Activated CD4-positive, CD25-positive, alpha-beta regulatory T cell treated with anti-CD3 and anti-CD28 coated beads, Interleukin-2, amount 50 U/mL, for 24 hours (primary cell): ENCODE results near the gene RNF126.
"Not testable (repeated sequence)": the region's sequence is repeated elsewhere in the genome, so short reads cannot be mapped to it uniquely, and the experiment has no call there.

Source experiments
- ATAC-seq, 2 donors: fragments of 150-1000 bp; cut with Tn5 transposase; one replicate each; pipeline ENCODE4 v1.10.0; 2021; ENCODE audit warnings: mild to moderate bottlenecking in 1 of 2, moderate library complexity in 1 of 2

RNF126 gene

DNA sequence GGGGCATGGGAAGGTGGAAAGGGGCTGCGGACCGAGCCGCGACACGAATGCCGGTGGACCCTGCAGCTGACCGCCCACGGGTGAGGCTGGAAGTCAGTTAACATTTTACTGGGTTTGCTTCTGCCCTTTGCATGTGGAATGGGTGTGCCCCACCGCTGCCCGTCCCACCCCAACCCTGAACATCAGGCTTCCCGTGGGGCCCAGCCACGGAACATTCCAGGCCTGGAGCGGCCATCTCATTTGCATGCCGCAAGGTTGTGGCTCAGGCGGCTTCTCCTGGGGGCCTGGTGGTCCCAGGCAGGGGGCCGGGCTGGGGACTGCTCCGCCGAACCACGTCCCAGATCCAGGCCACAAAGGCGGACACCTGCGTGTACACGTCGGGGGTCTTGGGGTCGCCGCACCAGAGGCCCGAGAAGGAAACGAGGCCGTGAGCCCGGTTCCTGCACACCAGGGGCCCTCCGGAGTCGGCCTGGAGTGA, 22.5 kb upstream of the RNF126 start:
- ATAC-seq = no peak

DNA sequence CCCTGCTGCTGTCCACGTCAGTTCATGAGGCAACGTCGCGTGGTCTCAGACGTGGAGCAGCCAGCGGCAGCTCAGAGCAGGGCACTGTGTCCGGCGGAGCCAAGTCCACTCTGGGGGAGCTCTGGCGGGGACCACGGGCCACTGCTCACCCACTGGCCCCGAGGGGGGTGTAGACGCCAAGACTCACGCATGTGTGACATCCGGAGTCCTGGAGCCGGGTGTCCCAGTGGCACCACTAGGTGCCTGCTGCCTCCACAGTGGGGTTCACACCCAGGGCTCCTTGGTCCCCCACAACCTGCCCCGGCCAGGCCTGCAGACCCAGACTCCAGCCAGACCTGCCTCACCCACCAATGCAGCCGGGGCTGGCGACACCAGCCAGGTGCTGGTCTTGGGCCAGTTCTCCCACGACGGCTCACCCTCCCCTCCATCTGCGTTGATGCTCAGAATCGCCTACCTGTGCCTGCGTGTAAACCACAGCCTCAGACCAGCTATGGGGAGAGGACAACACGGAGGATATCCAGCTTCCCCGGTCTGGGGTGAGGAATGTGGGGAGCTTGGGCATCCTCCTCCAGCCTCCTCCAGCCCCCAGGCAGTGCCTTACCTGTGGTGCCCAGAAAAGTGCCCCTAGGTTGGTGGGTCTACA, 19.8 kb upstream of the RNF126 start:
- no peak for ATAC-seq

DNA sequence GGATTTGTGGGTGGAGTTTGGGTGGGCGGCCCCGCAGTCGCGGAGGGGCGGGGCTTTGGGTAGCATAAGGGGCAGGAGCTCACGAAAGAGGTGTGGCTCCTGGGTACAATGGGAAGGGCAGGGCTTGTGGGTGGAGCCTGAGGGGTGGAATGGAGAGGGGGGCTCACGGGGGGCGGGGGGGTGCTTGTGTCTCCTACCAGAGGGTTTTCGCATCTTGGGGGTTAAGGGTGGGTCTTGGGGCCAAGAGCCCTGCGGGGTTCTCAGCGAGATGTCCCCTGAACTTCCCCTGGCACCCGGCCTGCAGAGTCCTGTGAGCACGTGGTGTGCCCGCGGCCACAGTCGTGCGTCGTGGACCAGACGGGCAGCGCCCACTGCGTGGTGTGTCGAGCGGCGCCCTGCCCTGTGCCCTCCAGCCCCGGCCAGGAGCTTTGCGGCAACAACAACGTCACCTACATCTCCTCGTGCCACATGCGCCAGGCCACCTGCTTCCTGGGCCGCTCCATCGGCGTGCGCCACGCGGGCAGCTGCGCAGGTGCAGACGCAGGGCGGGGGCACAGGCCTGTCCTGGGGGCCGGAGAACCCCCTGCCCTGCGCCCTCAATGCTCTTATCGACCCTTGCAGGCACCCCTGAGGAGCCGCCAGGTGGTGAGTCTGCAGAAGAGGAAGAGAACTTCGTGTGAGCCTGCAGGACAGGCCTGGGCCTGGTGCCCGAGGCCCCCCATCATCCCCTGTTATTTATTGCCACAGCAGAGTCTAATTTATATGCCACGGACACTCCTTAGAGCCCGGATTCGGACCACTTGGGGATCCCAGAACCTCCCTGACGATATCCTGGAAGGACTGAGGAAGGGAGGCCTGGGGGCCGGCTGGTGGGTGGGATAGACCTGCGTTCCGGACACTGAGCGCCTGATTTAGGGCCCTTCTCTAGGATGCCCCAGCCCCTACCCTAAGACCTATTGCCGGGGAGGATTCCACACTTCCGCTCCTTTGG, 18.3 kb upstream of the RNF126 start:
- ATAC-seq = no peak

DNA sequence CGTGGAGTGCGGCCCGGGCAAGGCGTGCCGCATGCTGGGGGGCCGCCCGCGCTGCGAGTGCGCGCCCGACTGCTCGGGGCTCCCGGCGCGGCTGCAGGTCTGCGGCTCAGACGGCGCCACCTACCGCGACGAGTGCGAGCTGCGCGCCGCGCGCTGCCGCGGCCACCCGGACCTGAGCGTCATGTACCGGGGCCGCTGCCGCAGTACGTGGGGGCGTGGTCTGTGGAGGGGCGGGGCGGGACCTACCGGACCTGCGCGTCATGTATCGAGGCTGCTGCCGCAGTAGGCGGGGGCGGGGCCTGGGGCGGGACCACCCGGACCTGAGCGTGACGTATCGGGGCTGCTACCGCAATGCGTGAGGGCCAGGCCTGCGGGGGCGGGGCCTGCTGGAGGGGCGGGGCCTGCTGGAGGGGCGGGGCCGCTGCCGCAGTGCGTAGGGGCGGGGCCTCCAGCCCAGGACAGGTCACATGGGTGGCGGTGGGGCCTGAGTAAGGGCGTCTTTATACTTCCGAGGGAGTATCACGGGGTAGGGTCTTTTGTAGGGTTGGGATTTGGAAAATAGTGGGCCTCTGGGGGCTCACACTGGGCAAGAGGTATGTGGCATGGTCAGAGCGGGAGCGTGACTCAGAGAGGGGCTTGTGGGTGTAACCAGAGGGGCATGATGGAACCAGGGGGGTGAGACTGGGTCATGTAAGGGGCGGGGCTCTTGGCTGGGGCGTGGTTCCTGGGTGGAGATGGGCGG, 17.4 kb upstream of the RNF126 start:
- ATAC-seq = peak; percentile 80 to 81

DNA sequence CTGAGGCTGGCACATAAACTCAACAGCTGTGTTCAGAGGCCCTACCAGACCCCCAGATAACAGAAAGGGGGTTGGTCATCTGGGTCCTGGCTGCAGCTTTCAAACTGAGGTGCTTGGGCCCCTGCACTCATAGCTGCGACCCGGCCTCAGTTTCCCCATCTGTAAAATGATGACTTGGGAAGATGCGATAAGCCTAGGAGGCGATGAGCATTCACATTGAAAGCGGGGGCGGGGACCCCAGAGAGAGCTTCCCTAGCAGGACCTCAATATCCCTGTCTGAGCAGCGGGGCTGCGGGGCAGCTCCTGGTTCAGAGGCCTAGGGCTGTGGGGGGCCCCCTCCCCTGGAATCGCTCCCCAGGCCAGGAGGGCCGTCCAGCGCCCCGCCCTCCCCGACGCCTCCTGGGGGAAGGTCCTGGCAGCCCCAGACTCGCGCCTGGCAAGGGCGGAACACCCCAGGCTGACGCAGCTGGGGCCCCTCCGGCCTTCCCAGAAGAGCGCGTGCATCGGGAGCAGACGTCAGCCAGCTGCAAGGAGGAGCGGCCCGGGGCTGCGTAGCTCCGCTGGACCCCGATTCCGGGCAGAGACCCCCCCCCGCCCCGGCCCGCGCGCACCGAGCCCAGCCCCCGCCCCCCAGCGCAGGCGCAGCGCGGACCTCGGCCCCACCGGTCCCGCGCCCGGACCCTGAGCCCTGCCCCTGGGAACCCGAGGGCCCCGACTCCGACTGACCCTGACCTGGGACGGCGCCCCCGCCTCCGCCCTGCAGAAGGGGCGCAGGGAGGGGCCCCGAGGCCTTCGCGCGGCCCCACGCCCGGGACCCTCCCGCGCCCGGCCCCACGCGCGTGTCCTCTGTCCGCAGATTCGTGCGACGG, 16.6 kb upstream of the RNF126 start:
- no peak for ATAC-seq

DNA sequence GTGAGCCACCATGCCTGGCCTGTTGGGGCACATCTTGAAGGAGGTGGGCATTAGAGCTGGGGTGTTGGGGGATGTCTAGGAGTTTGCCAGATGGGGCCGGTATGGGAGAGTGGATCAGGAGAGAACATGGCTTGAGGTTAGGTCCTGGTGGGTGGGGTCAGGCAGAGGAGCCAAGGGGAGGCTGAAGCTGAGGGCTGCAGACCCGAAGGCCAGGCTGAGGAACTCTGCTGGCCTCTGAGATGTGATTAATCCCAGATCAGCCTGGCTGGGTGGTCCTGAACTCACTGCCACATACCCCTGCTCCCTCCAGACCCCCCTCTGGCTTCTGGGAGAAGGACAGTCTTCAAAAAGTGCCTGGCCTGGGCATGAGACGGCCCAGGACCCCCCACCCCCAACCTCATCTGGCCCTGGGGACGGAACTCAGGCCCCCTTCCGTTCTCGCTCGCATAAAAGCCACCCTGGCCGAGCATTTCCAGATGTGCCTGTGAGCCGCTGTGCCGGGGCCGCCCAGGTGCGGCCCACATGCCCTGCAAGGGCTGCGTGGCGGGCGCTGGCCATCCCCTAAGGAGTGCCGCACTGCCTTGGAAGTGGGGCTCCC, 15.9 kb upstream of the RNF126 start:
- ATAC-seq = no peak

DNA sequence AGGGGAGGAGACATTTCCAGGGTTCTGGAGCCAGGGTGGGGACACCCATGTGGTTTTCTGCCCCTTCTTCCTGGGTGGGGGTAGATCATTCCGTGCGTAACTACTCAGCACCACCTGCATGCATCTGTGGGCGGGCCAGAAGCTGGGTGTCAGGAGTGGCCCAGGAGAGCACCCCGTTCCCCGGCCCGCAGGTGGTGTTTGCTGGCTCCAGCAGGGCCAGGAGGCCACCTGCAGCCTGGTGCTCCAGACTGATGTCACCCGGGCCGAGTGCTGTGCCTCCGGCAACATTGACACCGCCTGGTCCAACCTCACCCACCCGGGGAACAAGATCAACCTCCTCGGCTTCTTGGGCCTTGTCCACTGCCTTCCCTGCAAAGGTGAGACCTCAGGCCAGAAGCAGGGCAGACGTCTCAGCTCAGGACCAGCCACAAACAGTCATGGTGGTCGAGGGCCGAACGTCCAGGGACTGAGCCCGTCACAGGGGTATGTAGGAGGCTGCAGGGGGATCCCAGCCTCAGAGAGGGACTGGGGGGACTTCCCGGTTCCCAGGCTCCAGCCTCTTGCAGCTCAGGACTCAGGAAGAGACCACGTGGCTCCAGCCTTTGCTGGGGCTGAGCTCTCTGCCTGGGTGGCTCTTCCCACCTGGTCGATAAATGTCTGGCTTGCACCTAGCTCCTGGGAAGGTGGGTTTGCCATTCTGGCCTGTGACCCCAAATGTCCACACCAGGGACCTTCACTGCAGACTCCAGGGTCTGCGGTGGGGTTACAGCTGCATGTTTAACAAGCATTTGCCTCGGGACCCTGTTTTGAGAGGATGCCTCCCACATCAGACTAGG, 14.8 kb upstream of the RNF126 start:
- ATAC-seq = no peak

DNA sequence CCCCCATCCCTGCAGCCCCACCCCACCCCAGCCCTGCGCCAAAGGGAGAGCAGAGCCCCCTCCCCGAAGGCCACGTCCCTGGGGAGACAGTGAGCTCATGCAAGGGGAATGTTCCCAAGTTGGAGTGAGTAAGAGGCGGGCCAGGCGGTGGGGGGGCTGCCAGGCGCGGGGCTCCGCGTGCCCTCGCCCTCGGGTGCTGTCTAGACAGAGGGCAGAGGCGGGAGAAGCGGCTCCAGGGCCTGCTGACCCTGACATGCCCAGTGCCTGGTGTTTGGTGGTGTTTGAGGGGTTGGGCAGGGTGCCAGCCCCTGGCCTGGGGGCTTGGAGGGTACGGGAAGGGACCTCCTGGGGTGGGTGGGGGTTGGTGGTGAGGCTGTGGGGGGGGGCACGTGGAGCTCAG, 14.2 kb upstream of the RNF126 start:
- no peak for ATAC-seq

DNA sequence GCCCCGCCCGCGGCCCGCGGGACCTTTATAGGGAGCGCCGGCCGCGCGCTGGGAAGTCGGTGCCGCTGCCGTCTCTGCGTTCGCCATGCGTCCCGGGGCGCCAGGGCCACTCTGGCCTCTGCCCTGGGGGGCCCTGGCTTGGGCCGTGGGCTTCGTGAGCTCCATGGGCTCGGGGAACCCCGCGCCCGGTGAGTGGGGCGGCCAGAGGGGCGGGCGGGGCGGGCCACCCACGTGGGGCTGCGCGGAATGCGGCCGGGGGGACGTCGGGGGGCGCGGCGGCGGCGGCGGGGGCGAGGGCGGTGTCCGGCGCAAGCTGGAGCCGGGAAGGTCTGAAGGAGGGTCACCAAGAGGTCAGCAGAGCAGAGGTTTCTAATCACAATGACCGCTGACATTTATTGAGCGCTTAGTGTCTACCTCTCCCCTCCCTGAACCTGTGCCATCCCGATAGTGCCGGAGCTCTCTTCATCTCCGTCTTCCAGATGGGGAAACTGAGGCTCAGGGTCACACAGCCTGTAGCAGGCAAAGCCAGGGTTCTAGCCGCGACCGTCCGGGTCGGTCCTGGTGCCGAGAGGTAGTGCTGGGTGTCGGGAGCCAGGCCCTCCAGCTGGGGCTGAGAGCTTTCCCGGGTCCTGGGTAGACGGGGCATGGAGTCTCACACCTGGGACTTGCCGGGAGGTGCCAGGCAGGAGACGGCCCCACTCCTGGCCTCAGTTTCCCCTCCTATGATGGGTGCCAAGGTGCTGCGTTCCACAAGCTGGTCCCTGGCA, 13.5 kb upstream of the RNF126 start, which contains the start of gene FSTL3:
TSS of gene FSTL3 (plus strand) at position 54 of the 767 bp plus-strand sequence. CDS start at position 86, 32 bp downstream.
- ATAC-seq = no peak

DNA sequence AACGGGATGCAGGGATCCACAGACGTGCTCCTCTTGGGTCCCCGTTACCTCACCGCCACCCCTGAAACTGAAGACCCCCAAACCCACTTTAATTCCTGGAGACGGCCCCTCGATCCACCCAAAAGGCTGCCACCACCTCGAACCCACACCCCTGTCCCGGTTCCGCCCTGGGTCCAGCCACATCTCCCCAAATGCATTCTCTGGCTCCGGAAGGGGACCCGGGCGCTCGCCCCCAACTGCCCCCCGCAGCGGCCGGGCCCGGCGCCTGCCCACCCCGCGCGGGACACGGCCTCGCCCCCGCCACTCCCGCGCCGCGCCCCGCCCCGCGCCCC, 13.0 kb upstream of the RNF126 start:
- ATAC-seq = no peak

DNA sequence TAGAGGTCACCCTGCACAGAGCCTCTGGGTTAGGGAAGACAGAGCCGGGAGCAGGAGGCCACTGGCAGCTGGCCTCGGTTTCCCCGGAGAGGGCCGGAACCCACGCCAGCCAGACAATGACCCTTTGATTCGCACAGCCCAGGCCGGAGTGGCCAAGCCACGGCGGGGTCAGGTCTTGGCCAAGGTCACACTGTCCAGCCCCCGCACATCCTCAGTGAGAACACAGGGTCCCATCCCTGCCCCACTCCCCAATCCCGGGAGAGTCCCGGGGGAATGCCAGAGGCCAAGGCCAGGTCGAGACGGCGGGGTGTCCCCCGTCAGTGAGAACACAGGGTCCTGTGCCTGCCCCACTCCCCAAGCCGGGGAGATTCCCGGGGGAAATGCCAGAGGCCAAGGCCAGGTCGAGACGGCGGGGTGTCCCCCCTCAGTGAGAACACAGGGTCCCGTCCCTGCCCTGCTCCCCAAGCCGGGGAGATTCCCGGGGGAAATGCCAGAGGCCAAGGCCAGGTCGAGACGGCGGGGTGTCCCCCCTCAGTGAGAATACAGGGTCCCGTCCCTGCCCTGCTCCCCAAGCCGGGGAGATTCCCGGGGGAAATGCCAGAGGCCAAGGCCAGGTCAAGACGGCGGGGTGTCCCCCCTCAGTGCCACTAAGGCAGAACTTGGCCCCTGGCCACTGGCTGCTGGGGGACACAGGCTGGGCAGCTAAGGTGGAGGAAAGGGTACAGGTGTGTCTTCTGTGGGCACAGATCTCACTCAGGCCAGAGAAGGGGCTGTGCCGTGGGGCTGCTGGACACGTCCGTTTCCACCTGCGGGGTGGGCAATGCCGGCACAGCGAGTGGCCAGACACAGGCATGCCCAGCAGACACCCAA, 11.5 kb upstream of the RNF126 start:
- no peak for ATAC-seq

DNA sequence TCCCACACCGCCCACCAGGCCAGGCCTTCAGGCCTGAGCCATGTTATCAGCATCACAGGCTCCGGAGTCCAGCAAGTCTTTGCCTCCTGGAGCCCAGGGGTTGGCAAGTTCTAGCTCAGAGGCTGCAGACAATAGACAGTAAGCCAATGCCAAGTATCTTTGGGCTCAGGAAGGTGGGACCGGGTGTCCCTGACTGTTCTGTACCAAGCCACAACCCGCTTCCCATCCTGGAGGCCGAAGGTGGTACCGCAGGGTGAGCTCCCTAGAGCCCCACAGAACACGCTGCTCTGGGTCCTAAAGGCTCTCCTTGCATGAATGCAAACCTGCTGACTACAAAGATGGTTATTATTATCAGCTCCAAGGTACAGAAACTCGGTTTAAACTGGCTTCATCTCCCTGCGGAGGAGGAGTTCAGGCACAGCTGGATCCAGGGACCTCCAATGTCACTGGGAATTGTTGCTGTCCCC, 7.6 kb upstream of the RNF126 start:
- ATAC-seq = no peak

DNA sequence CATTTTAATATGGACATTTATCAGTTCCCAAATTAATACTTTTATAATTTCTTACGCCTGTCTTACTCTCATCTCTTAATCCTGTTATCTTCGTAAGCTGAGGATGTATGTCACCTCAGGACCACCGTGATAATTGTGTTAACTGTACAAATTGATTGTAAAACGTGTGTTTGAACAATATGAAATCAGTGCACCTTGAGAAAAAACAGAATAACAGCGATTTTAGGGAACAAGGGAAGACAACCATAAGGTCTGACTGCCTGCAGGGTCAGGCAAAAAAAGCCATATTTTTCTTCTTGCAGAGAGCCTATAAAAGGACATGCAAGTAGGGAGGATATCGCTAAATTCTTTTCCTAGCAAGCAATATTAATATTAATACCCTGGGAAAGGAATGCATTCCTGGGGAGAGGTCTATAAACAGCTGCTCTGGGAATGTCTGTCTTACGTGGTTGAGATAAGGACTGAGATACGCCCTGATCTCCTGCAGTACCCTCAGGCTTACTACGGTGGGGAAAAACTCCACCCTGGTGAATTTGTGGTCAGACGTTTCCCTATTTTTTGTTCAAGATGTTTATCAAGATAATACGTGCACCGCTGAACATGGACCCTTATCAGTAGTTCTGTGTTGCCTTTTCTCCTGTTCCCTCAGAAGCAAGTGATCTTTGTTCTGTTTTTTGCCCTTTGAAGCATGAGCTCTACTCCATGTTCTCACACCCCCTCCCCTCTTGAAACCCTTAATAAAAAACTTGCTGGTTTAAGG, 5.8 kb upstream of the RNF126 start:
- not testable (repeated sequence) for ATAC-seq

DNA sequence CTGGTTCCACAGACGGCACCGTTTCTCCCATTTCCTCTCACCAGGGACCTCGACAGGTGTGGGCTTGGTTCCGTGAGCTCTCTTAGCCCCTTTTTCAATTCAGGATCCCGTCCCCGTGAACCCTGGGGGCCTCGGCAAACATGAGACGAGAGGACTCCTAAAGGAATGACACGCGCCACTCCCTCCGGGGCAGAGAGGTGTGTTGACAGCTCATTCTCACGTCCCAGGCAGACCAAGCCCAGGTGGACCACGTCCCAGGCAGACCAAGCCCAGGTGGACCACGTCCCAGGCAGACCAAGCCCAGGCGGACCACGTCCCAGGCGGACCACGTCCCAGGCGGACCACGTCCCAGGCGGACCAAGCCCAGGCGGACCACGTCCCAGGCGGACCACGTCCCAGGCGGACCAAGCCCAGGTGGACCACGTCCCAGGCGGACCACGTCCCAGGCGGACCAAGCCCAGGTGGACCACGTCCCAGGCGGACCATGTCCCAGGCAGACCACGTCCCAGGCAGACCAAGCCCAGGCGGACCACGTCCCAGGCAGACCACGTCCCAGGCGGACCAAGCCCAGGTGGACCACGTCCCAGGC, 4.1 kb upstream of the RNF126 start:
- ATAC-seq = not testable (repeated sequence)

DNA sequence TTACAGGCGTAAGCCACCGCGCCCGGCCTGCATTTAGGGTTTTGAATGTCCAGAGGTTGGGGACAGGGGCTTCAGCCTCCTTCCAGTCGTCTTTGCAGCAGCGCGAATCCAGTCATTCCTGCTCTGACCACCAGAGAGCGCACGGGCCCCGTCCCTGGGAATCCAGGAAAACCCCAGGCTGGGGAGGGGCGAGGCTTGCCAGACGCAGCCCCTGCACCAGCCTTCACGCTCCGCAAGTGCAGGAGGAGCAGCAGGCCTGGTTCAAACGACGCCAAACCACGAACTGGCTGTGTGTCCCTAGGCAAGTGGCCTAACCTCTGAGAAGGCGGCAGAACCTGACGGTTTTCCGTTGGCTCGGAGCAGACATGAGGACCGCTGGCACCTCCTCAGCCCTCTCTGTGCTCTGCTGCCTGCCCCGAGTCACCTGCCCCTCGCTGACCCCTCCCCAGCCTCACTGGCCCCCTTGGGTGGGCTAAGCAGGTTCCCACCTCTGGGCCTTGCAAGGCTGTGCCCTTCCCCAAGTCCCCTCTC, 2.0 kb upstream of the RNF126 start:
- ATAC-seq = no peak

DNA sequence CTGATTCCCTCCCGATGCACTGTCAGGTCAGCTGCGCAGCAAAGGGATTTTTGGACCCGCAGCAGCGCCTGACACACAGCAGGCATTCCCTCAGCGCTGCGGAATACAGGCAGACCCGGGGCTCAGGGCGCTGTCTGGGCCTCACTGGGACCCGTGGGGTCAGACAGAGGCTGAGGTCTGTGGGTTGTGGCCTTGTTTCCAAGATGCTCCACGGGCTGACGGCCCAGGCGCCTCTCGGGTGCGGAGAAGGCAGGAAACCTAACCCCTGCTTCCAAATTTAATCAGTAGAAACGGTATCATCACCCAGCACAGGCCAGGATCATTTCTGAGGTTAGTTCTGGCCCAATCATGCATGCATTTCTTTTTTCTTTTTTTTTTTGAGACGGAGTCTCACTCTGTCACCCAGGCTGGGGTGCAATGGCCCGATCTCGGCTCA, 686 bp upstream of the RNF126 start:
- no peak for ATAC-seq
